Dermis blood vessel endothelial cell (primary cell): Measurements from ENCODE around the gene BBS9. TPM values are rescaled to one million over a fixed set of nuclear protein-coding genes. Genes with fewer than 3 reads are reported as not detected.
"Not testable (repeated sequence)": the region's sequence is repeated elsewhere in the genome, so short reads cannot be mapped to it uniquely, and the experiment has no call there.

Experiments
- DNase-seq: peaks from one replicate; pipeline ENCODE4 v3.0.0; 2010
- total RNA-seq: library from RNA; depleted of rRNA; stranded (reverse); fragments of >200 nt; gene quantifications from 2 replicates; pipeline ENCODE4 v1.2.3, GENCODE V29; 2014

The BBS9 gene
- total RNA-seq, 1 donor from 2014 or later: 13.1 TPM

DNA sequence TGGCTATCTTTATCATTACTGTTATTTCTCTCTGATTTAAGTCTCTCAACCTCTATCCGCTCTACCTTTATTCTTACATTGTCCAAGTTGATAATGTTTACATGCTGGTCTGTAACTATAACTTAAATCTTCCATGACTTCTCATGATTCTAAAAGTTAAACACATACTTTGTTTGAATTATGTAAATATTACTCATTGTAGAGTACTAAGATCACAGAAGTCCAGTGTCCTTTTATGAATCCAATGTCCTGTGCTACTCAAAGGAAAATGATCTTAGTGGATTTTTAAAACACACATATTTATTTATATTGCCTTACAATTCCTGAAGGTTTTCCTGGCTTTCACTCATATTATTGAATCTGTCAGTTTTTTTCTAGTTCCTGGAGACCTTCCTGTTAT, 70.9 kb downstream of the BBS9 start:
- DNase-seq: no peak

DNA sequence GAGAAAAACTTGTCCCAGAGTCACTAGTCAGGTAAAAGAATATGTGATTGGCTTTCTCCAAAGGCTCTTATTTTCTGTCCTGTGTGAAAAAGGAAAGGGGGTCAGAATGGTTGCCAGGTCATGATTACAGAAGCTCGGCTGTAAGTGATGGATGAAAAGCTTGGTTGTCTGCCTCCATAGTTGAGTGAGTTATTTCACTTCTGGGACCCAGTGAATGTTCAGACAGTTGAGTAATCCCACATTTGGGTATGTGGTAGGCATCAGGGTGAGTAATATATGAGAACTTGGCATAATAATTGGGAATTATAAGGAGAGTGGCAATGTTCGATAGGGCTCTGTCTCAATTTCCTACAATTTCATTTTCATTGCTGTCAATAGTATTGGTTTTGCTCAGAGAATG, 72.5 kb downstream of the BBS9 start:
- no peak for DNase-seq

DNA sequence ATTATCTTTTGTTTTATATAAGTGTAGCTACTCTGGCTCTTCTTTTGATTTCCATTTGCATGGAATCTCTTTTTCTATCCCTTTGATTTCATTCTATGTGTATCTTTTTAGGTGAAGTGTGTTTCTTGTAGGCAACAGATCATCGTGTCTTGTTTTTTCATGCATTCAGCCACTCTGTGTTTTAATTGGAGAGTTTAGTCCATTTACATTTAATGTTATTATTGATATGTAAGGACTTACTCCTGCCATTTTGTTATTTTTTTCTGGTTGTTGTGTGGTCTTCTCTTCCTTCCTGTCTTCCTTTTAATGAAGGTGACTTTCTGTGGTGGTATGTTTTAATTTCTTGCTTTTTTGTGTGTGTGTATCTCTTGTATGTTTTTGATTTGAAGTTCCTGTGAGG, 81.6 kb downstream of the BBS9 start:
- DNase-seq: no peak

DNA sequence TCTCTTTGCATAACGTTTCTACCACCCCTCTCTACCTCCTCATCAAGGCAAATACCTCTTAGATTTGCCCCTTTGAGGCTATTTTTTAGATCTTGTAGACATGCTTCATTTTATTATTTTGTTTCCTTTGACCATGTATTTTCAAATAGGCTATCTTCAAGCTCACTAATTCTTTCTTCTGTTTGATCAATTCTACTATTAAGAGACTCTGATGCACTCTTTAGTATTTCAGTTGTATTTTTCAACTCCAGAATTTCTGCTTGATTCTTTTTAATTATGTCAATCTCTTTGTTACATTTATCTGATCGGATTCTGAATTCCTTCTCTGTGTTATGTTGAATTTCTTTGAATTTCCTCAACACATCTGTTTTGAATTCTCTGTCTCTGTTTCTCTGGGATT, 82.8 kb downstream of the BBS9 start:
- no peak for DNase-seq

DNA sequence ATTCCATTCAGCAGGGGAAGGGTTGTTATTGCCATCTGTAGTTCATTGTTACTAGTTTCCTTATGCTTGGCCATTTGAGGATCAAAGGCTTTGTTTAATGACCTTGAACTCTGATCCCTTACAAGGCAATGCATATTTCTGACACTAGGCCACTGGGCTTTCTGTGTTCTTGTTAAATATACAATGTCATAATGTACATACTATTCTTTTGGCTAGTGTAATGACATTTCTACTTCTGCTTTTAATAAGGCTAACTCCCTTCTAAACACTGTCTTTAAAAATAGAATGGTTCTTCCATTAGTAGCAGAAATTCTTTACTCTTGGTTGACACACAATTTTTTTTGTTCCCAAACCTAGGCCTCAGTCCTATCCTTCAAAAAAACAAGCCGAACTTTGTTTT, 86.6 kb downstream of the BBS9 start:
- no peak for DNase-seq

DNA sequence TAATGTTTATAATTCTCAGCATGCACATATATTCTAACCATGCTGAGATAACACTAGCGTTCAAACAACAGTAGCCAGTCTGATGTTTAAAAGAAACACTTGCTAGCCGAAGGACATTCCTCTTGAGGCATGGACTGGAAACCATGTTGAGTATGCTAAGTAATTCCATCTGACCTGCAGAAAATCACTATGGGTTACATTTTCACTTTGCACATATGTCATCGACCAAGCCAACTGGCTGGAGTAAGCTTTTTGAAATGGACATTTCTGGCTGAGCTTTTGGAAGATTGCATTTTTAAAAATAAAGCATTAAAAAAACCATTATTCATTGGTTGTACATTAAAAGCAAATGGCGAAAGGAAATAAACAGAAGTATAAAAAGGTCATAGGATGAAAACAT, 88.2 kb downstream of the BBS9 start:
- no peak for DNase-seq

DNA sequence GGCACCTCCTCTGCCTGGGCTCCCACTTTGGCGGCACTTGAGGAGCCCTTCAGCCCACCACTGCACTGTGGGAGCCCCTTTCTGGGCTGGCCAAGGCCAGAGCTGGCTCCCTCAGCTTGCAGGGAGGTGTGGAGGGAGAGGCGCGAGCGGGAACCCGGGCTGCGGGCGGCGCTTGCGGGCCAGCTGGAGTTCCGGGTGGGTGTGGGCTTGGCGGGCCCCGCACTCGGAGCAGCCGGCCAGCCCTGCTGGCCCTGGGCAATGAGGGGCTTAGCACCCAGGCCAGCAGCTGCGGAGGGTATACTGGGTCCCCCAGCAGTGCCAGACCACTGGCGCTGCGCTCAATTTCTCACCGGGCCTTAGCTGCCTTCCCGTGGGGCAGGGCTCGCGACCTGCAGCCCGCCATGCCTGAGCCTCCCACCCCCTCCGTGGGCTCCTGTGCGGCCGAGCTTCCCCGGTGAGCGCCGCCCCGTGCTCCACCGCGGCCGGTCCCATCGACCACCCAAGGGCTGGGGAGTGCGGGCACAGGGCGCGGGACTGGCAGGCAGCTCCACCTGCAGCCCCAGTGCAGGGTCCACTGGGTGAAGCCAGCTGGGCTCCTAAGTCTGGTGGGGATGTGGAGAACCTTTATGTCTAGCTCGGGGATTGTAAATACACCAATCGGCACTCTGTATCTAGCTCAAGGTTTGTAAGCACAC, 89.6 kb downstream of the BBS9 start:
- not testable (repeated sequence) for DNase-seq

DNA sequence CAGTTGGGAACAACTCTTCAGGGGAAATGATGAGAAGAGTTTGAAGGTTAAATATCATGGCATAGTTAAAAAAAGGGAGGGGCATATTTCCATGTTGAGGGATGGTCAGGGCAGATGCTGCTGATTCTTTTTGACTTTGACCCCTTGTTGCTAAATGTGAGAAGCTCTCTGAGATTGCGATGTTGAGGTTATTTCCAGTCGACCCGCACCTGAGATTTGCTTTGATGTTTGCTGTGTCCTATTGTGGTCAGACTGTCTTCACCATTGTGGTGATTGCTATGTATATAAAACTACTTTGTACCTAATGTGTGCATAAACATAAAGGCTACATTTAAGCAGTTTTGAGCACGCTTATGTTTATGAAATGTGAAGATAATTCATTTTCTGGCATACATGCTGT, 90.9 kb downstream of the BBS9 start:
- DNase-seq: no peak

DNA sequence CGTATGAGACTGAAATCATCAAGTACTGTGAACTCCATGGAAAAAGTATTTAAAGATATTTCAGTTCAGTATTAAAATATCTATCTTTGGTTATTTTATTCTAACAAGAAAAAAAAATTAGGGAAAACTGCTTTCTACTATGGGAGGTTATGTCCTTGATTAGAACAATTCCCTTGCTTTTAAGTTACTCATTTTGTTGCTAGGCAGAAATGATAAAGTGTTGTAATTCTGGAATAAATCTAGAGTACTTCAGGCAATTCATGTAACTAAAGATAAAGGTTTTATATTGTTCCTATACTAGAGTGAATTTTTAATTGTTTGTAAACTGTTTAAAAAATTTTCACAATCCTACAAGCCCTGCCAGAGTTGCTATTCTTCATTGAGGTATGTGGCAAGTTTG, 92.0 kb downstream of the BBS9 start:
- no peak for DNase-seq

DNA sequence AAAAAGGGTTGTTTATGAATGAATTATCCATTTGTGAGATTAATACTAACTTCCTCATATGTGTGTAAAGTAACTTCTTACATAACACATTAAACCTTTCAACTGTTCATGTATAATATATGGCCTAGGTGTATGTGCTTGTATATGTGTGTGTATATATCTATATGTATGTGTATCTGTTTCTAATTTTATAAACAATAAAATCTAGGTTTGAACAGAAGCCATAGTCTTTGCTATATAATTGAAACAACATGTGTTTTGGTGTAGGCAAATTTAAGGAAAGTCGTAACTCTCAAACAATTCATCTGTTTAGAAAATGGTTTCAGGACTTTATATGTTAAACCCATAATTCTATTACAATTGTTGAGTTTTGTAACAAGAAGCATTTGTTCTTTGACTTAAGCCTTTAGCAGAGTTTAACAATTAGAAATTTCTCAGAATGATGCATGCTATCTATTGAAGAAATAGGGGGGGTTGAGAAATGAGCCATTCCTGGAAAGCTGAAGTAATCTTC, 103.3 kb downstream of the BBS9 start:
- DNase-seq: no peak

DNA sequence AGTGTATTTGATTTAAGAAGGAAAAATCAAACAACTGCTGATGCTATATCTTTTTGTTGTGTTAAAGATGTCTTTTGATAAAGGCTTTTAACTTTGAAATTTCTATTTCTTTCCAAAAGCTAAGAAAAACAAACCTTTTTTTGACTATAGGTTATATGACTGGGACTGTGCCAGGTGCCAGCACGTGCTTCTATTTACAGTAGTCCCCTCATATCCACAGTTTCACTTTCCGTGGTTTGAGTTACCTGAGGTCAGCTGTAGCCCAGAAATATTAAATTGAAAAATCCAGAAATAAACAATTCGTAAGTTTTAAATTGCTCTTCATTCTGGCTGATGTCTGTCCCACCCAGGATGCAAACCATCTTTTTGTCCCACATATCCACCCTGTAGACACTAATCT, 104.3 kb downstream of the BBS9 start:
- DNase-seq: no peak

DNA sequence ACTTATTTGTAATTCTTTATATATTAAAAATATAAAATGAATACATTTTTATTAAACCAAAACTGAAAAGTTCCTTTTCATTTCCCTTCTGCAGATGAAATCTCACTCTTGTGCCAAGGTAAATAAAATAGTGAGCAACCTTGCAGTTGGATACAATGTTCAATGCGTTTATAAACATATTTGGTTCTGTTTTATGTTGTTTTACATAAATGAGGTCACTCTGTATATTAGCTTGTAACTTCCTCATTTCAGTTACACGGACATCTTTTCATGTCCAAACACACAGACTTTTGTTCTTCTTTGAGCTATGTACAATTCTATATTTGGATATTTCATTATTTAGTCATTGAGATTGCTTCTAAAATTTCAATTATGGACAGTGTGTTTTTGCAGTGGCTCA, 107.7 kb downstream of the BBS9 start:
- peak; percentile 2 for DNase-seq

DNA sequence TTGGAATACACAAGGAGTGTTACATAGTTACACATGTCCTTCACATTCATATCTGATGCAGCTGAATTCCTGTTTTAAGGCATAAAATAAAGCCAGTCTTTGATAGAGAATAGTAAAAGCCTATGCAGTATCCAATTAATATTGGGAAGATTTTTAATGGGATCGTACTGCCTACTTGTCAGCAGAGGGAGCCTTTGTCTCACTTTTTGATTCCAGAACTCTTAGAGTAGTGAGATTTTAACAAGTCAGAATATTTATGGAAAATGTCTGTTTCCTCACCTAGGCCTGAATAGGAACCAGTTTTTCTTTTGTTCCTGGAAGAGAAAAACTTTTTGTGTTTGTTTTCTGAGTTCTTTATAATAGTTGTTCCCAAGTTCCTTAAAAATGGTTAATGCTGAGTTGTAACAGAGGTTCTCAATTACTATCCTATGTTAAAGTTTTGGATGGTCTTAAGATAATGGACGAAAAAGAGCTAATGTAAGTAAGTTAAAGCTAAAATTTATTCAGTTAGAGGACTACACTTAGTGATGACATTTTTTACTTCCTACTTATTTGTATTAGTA, 114.0 kb downstream of the BBS9 start:
- peak; percentile 74 for DNase-seq

DNA sequence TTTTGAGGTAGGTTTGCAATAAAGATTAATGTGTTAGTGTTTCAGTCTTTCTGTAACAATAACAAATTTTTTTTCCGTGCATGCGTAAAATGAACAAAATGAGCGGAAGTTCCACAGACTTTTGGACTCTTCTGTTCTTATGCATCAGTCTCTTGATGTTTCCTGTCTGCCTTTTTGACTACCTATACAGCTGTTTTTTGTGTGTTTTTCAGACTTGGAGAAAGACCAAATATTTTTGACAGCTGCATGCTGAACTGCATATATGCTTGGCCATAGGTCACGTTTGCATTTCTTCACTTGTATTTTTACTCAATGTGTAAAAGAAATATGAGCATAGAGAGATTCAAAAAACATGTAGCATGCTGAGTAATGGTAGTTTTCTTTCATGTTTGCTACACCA, 119.3 kb downstream of the BBS9 start:
- peak; percentile 51 for DNase-seq

DNA sequence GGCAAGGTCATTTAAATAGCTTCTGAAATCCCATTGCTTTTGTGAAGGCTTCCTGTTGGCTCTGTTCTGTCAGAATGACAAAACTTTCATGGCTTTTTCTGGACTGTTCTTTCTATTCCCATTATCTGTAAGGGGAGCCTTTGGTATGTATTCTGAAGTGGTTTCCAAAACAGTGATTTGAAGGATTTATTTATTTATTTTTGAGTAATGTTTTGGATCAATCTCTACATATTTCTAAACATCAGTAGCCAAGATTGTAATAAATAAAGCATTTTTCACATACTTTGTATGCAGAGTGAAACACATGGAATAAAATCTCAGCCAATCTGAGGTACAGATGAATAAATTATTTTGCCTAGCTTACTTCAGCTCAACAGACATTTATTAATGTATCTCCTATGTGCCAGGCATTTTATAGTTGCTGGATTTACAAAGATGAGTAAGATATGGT, 121.1 kb downstream of the BBS9 start:
- no peak for DNase-seq

DNA sequence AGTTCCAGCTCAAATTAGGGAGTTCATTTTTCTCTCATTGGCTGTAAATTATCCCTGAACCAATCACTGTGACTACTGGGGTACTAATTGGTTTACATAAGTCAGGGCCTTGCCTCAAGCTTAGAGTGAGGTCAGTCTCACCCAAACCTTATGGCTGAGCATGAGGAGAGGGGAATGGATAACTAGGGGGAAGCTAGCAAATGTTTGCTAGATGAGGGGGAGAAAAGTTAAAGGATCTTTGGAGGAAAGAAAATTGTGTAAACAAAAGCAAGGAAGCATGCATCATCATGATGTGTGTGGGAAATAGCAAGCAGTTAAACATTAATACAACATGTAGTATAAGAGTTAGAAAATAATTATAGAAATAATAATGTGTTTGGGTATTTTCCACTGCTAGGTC, 121.9 kb downstream of the BBS9 start:
- no peak for DNase-seq

DNA sequence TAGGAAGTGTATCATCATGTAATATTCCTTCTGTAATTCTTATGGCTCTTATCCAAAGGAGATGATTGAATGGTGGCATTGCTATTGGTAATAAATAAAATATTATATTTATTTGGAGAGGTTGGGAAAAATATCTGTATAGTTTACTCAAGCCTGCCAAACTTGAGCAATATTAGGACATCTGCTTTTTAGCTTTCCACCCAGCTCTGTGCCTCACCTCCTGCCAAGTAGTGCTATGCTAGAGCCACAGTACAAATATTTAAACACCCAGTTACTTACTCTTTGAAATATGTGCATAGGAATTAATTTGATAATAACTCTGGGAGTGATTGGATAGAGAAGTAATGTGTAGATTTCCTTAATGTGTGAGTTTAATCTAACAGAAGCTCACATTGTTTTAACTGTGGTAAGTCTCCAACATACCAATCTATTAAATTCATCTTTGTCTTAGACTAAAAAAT, 129.2 kb downstream of the BBS9 start:
- DNase-seq: no peak

DNA sequence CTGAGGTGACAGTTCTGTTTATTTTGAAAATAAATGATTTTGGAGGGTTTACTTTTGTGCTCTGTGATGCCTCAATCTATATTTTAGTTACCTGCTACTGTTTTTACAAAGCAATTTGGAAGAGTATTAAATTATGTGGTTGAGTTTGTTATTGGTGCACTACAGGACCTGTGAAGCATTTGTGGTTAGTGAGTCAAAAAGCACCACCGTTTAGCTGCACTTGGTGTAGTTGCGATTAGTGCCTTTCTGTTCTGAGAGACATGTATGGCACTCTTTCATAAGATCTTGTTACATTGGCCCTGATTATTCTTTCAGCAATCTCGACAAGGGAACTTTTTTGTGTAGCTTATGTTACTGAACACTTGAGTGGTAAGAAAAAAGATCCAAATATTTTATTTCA, 132.2 kb downstream of the BBS9 start:
- no peak for DNase-seq

DNA sequence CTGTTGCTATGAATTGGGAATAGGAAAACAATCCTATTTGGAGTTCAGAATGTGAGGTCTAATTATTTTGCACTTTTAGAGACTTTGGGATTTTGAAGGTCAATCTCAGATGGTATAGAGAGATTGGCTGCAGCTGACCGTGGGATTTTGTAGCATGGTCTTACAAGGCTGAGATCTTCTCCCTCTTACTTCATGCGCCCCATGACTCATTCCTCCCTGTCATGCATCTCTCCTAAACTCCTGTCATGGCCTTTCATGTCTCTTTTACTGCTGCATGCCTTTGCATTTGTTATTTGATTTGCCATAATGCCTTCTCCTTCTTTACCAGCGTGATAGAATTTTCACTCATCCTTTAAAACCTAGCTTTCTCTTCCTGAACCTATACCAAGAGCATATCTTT, 133.1 kb downstream of the BBS9 start:
- no peak for DNase-seq

DNA sequence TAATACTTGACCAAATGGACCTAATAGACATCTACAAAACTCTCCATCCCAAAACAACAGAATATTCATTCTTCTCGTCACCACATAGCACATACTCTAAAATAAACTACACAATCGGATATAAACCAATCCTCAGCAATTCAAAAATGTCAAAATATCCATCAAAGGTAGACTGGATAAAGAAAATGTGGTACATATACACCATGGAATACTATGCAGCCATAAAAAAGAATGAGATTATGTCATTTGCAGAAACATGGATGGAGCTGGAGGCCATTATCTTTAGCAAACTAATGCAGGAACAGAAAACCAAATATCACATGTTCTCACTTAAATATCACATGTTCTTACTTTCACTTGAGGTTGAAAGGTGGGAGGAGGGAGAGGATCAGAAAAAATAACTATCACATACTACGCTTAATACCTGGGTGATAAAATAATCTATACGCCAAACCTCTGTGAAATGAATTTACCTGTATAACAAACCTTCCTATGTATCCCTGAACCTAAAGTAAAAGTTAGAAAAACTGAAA, 142.5 kb downstream of the BBS9 start:
- not testable (repeated sequence) for DNase-seq

DNA sequence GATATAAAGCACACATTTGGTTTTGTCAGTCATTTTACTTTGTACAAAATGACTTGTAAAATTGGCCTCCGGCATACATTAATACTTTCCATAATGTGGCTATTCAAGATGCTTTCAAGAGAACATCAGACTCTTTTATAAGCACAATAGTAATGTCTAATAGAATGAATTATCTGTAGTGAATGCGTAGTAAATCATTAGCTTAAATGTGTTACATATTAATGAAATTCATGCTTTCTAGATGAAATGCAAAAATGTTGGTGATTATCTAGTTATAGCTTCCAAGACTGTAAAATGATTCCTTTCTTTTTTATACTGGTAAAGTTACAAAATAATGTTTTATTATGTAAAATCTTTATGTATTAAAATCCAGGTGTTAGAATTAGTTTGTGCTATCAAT, 144.0 kb downstream of the BBS9 start:
- no peak for DNase-seq

DNA sequence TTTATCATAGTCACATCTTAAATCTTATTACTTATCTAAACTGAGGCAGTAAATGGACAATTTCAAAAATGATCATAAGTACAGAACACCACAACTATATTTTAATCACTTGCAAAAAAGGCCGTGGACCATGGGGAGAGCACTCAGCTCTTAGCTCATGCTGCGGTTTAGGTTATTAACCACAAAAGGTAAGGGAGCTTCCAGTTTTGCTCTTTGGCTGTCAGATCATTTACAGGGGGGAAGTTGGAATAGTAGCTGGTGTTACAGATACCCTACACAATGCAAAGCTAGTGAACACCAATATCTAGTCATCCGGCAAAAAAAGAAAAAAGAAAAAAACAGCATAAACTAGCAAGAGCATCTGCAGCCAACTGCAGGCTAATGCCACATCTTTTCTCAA, 147.0 kb downstream of the BBS9 start:
- DNase-seq: no peak

DNA sequence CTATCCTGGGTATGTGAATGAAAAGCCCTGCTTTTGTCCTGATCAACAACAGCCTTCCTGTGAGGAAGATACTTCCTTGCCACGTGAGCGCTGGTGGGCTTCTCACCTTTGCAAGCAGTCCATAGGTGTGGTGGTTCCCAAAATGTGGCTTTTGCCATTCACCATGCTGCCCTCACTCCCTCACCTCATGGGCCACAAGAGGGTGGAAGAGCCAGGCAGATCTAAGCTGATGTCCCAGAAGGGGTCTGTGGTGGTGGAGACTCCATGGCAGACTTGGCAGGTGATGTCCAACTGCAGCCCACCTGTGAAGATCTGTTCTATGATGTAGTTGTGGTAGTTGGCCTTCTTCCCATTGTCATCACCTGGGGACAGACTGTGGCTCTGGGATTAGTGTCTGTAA, 147.4 kb downstream of the BBS9 start:
- no peak for DNase-seq

DNA sequence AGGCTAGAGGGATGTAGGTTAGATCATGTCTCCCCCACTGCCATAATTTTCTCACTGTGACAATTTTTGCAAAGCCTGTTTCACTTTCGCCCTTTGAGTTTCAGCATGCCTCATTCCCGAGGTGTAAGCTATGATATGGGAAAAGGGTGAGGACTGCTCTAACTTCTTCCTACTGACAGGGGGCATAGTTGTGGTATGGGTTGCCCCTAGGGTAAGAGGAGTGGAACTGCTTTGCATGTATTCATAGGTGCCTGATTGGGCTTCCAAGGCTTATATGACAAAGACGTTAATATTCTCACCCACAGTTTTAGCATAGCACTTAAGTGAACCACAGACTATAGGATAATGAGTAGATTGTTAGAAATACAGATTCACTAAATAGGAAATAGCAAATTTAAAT, 148.7 kb downstream of the BBS9 start:
- DNase-seq: no peak
